IPS-NIHi7 (cell line): Measurements from ENCODE around the gene NAT10.

ENCODE experiments used
- DNase-seq: peaks from one replicate; pipeline ENCODE4 v3.0.0; 2012; ENCODE audit warnings: mixed read lengths; ENCODE audit errors: extremely low spot score

The NAT10 gene

DNA sequence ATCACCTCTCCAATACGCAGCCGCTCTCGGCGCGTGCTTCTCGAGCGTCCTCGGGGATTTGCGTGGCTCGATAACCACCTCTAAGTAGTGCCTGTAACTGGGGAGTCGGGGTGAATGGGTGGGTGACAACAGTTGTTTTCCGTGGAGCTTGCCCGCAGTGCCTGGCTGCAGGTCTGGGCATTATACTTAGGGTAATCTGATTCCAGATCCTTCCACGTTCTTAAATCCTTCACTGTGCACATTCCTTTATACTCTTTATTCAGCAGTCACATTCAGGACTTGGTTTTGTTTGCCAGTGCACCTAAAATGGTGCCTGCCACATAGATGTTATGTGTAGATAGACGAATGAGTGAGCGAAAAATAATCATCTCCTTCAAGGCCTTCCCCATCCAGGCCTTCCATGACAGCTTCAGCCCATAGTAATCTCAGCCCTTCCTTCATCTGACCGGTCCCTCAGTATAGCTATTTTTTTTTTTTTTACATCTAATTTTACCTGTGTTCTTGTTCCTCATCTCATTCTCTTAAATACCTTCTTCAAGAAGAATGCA, 602 bp downstream of the NAT10 start:
- DNase-seq = no peak

DNA sequence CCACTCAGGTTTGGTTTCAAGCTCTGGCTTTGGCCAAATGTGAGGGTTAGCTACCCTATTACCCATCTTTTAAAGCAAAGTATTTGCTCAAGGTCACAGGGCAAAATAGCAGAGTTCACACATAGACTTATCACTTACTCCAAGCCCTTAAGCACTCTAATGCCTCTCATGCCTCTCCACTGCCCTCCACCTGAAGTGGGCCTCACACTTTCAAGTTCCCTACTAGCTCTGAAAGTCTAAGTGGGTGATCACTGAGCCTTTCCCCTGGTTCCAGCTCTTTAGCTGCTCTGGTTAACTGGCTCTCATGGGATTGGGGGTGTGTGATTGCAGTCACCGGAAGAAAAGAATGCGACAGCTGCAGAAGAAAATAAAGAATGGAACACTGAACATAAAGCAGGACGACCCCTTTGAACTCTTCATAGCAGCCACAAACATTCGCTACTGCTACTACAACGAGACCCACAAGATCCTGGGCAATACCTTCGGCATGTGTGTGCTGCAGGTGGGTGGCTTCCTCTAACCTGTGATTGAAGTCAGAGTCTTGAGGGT, 6.4 kb downstream of the NAT10 start:
- DNase-seq = no peak

DNA sequence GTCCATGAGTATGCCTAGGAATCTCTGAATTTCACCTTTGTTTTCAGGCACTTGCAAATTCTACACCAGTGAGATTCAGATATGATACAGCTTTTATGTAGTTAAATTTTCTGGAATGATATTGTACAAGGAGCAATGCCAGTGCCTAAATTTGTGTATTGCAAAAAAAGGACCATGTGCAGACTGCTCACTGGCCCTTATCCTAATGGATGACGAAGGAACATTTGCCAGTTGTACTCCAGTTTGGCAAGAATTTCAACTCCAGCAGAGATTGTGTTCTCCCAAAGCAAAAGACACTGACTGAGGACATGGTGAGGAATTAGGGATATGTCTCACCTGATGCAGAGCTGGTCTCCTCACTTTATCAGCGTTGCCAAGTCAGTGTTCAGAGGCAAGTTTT, 8.6 kb downstream of the NAT10 start:
- DNase-seq = no peak

DNA sequence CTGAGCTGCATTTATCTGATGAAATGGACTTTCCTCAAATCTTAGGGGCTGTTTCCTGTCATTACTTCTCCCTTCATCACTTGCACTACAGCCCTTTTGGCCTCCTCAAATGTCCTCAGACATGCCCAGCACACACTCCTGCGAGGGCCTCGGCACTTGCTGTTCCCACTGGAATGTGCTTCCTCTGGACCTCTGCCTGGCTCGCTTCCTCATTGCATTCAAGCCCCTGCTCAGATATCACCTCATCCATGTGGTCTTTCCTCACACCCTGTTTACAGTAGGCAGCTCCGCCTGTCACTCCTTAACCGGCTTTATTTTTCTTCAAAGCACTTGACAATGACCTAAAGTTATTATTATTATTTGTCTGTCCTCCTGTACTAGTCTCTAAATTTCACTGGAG, 9.0 kb downstream of the NAT10 start:
- no peak for DNase-seq

DNA sequence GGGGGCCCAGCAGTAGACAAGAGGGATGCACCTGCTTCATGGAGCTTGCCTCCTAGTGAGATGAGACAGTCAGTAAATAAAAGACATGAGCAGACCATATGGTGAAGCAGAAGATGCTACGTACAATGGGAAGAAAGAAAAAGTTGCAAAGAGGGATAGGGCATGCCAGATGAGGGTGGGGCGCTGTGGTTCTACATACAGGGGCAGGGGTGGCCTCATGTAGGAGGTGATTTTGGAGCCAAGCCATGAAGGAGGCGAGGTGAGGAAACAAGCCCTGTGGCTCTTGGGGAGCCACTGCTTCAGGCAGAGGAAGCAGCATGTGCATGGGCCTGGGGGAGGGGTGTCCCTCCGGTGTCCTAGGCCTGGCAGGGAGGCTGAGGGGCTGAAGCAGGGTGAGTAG, 15.2 kb downstream of the NAT10 start:
- no peak for DNase-seq

DNA sequence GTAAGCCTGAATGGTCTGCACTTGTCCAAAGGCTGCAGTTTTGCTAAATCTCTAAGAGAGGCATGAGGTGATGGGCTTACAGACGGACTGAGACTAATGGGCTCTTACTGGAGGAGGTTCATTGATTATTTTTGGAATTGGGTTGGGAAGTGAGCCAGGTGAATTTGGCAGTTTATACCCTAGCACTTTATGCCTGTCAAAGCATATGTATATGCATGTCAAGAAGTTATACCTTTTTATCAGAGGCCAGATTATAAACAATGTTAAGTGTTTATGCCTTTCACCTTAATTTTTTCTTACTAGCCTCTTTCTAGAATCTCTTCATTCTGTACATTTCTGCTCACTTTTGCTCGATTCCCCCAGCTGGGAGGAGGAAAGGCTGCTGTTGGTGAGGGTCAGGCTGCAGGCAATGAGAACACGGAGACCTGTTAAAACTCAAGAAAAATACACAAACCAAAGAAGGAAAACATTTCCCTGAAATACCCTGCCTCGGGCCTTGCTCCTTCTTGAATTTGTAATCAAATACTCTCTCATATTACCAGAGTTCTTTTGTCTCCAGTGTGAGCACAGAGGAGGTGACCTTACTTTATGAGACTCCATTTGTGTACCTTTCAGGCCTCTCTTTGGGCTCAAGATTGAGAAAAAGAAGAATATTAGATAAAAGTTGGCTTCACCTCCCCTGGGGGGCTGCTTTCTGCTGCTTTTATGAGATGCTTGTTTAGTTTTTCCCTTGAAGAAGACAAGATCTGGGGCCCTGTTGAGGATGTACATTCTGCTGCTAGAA, 19.6 kb downstream of the NAT10 start:
- DNase-seq = no peak

GRCh38 chr11:34126959-34127848, 21.8 kb downstream of the NAT10 start:
- no peak for DNase-seq

- DNase-seq = no peak
Measured at GRCh38 chr11:34128824-34129223, 23.4 kb downstream of the NAT10 start.

DNA sequence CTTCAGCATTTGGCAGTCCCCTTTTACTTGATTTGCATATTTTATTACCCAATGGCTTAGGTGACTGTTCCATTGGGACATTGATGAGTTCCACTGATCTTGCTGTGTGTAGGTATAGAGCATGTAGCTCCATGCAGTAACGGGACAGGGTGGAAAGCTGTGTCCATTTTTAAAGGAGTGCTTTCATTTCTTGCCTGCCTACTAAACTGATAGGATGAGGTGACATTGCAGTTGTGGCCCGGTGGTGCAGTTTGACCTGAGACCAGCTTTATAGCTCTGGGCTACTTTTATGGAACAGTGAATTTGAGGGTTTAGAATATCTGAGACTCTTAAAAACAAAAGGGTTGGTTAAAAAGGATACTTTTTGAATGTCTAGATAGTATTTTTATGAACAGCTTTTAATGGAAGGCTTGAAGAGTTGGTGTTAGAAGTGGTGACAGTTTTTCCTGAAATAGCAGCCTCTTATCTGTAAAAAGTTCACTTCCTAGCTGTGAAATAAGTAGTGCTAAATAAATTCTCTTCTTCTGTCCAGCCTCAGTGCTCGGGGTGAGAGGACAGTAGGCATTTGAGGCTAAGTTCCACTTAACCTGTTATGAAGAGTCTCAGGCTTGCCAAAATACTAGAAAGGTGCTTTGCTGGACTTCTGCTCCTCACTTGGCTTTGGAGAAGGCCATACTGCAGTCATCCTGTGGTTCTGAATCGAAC, 27.0 kb downstream of the NAT10 start:
- DNase-seq = no peak

- no peak for DNase-seq
Measured at GRCh38 chr11:34134765-34135164, 29.3 kb downstream of the NAT10 start.

GRCh38 chr11:34135439-34135838, 30.0 kb downstream of the NAT10 start:
- DNase-seq = no peak

GRCh38 chr11:34136420-34136819, 31.0 kb downstream of the NAT10 start:
- no peak for DNase-seq

DNA sequence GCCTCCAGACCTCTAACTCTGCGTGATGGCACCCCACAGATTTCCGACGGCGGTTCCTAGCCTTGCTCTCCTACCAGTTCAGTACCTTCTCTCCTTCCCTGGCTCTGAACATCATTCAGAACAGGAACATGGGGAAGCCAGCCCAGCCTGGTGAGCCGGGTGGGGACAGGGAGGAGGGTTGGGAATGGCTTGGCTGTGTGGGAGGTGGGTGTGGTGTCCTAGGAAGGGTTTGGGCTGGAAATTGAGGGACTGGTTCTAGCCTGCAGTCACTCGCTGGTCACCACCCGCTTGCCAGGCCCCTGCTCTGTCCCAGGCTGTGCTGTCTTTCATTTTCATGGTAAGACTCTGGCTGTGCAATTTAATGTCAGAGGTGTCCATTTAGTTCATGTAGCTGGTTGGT, 33.9 kb downstream of the NAT10 start:
- no peak for DNase-seq

- no peak for DNase-seq
Measured at GRCh38 chr11:34140149-34140548, 34.7 kb downstream of the NAT10 start.

DNA sequence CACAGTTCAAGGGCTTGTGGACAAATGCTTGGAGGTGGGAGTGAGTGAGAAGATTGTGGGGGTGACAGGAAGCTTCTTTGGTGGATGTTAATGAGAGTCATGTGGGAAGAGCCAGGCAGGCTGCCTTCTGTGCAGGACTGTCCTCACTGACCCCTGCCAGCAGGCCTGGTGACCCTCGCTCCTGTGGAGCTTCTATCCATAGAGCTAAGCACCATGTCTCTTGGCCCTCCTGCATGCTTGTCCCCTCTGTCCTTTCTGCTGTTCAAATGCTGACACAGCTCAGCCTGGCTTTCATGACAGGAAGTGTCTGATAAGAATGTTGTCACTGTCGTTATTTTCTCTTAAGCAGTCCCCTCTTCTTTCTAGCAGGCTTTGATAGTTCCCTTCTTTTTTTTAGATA, 37.6 kb downstream of the NAT10 start:
- DNase-seq = no peak

DNA sequence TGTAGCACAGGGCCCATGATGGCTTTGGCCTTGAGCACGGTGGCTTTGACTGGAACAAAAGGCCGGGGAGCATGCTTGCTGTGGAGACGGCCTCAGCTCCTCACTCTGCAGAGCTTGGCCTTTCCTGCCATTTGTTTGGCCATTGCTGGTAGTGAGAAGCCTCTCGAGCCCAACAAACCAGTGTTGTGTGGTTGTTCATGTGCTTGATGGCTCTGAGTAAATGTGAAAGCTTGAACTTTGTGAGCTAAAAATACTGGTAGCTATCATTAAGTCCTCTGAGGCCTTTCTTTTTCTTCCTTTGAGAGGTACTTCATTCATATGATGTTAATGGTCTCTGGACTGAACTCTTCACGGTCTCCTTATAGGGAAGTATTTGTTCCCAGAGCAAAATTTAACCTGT, 39.6 kb downstream of the NAT10 start:
- no peak for DNase-seq

DNA sequence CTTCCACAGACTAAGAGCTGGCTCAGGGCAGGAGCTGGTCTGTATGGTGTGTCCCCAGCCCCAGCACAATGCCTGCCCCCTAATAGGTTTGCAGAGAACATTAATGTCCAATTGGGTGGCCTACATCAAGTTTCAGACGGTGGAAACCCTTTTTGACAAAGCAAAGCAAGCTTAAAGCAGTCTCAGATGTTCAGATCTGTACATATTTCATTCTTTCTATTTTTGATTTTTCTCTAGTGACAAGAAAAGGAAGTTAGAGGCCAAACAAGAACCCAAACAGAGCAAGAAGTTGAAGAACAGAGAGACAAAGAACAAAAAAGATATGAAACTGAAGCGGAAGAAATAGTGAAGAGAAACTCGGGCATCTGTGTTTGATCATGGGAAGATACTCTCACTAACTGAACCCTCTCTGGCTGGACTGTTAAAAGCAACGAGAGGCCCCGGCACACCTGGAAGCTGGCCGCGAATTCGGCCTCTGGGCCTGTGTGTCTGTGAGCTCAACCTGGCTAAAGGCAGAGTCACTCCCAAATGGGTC, 40.5 kb downstream of the NAT10 start:
- DNase-seq = no peak

DNA sequence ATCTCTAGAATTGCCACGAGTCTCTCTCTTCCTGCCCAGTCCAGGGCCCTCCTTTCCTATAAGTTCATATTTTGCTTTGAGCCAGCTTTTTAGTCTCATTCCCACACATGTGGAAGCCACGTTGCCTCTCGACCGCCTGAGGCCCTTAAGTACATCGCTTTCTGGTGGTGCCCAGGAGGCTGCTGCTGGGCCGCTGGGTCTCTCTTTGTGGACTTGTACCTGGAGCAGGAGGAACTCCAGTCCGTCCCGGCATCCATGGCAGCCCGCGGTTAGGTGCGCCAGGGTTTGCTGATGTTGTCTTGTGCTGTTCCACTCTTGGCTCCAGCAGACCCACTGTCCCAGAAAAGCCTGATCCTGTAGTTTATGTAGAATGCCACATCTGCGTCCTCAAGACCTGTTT, 41.0 kb downstream of the NAT10 start:
- DNase-seq = no peak

DNA sequence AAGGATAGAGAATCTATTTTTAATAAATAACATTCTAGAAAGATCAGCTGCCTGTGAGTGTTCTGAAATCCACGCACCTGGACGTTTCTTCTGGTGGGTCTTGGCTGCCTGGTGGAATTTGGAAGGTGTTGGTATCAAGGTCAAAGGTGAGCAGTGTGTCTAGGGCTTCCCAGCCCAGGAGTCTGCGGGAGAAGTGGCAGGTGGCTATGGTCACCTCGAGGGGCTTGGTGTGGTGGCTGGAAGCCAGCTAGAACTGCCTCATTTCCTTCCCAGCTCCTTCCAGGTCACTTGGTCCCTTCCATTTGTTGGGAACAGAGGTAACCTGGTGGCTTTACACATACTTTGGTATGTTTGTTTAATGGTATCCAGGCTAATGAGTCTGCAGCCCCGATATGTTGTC, 41.4 kb downstream of the NAT10 start:
- no peak for DNase-seq

DNA sequence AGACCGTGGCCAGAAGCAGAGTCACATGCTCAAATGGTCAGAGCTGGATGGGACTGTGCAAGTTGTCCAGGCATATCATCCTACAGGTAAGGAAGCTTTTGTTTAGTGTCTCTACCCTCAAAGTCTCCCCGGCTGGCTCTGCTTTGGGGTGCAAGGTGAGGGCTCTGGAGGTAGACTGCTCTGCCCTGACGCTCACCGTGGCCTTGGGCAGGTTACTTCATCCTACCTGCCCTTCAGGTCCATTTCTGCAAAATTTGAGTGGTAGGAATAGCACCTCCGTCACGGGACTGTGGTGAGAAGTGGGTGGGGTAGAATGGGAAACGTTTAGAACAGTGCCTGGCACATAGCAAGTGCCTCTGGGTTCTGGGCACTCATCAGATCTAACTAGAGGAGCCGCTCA, 42.2 kb downstream of the NAT10 start:
- DNase-seq = no peak

DNA sequence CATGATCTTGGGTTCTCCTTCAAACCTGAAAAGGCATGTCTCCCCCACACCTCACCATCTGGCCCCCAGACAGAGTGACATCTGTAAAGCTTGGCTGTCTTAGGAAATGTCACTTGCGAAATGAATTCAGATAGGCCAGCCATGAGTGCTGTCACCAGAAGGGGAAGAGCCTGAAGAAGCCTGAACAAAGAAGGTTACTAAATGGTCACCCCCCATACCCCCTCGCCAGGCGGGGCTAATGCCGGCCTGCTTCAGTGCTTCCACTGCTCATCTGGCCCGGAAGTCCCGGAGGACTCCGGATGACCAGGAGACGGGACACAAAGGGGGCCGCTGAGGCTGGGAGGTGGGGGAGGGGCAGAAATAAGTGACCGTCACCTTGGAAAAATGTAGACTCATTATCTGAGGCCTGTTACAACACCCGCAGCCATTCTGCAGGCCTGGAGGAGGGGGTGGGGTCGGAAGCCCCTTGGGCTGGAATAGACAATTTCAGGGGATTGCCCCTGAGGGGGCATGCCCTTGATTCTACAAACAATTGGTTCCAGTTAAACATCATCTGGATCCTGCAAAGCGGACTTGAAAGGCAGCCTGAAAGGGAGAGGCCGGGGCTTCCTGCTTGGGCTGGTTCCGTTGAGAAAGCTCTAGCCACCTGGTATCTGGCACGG, 43.2 kb downstream of the NAT10 start:
- no peak for DNase-seq
